ENCODE measurements around the gene CLDN15.
A peak's percentile ranks its signal among the peaks of the same experiment; 100 is the strongest.
"Not testable (repeated sequence)": the region's sequence is repeated elsewhere in the genome, so short reads cannot be mapped to it uniquely, and the experiment has no call there.

Gene CLDN15, protein sequence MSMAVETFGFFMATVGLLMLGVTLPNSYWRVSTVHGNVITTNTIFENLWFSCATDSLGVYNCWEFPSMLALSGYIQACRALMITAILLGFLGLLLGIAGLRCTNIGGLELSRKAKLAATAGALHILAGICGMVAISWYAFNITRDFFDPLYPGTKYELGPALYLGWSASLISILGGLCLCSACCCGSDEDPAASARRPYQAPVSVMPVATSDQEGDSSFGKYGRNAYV

GRCh38 chr7:101237206-101238067 is at the start of gene CLDN15:
TSS of gene CLDN15 (minus strand) at chr7:101237802. CDS start at chr7:101237581, 221 bp downstream.
- DNase-seq, result peak; percentile 73

GRCh38 chr7:101287032-101287431 is 49.4 kb upstream of the CLDN15 start:
- no peak for DNase-seq

DNA sequence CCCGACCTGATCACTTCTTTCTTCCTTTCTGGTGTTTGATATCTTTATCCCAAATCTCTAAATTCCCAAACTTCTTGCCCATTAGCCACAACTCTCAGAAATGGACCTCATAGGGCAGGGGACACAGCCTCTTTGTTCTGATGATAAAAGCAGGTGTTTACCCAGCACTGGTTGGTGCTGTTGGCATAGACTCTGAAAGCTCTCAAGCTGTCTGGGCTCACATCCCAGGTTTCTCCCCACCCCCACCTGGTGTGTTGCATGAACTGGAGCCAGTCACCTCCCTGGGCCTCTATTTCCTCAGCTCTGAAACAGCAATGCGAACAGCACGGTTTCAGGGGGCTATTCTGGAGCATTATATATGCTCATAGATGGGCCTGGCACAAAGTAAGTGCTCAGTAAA is 48.3 kb upstream of the CLDN15 start:
- DNase-seq, result not testable (repeated sequence)

GRCh38 chr7:101285171-101285570 is 47.6 kb upstream of the CLDN15 start:
- DNase-seq, result no peak

DNA sequence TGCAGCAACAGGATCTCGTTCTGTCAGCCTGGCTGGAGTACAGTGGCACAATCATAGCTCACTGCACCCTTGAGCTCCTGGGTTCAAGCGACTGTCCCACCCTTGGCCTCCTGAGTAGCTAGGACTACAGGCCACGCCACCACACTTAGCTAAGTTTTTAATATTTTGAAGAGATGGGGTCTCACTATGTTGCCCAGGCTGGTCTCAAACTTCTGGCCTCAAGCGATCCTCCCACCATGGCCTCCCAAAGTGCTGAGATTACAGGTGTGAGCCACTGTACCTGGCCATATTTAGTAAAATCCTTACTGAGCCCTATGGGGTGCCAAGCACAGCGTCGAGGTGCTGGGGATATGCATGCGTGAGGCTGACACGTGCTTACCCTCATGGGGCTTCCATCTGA is 43.3 kb upstream of the CLDN15 start:
- not testable (repeated sequence) for DNase-seq

GRCh38 chr7:101278461-101279292 is 41.1 kb upstream of the CLDN15 start:
- no peak for DNase-seq

- no peak for DNase-seq
Measured at GRCh38 chr7:101277155-101277554, 39.6 kb upstream of the CLDN15 start.

DNA sequence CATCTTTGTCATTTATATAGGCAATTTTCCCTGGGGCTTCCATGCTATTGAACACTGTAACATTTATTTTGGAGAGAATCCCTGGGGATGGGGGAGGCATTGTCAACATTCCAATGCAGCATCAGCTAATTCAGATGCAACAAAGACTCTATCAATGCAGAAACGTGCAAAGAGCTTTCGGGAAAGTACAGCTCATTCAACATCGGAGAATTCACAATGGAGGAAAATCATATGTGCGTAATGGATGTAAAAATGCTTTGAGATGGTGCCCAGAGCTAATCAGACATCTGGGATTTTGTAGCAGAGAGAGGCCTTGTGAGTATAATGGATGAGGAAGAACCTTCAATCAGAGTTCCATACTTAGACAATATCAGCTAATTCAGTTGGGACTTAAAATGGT is 35.6 kb upstream of the CLDN15 start:
- DNase-seq, result no peak

DNA sequence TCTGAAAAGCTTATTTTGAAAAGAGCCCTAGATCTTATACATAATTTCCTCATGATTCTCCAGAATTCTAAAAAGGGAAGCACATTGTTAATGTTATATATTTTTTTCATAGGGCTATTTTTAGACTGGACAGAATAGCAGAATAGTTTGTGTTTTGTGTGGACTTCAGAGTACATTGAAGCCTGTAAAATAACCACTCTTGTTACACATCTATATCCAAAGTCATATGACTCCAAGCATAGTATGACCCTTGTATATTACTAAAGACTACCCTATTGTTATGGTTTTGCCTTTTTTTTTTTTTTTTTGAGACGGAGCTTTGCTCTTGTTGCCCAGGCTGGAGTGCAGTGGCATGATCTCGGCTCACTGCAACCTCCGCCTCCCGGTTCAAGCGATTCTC is 33.4 kb upstream of the CLDN15 start:
- no peak for DNase-seq

DNA sequence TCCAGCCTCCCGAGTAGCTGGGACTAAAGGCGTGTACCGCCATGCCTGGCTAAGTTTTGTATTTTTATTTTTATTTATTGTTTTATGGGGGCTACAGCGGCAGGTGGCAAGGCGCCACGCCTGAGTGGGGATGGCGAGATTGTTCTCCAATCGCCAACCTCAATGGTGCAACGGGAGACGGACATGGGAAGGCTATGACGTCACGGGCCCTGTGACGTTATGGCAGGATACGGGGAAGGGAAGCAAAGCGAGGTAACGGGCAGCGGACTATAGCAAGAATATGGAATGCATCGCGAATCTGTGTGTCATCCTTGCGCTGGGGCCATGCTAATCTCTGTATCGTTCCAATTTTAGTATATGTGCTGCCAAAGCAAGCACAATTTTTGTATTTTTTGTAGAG is 32.1 kb upstream of the CLDN15 start:
- no peak for DNase-seq

DNA sequence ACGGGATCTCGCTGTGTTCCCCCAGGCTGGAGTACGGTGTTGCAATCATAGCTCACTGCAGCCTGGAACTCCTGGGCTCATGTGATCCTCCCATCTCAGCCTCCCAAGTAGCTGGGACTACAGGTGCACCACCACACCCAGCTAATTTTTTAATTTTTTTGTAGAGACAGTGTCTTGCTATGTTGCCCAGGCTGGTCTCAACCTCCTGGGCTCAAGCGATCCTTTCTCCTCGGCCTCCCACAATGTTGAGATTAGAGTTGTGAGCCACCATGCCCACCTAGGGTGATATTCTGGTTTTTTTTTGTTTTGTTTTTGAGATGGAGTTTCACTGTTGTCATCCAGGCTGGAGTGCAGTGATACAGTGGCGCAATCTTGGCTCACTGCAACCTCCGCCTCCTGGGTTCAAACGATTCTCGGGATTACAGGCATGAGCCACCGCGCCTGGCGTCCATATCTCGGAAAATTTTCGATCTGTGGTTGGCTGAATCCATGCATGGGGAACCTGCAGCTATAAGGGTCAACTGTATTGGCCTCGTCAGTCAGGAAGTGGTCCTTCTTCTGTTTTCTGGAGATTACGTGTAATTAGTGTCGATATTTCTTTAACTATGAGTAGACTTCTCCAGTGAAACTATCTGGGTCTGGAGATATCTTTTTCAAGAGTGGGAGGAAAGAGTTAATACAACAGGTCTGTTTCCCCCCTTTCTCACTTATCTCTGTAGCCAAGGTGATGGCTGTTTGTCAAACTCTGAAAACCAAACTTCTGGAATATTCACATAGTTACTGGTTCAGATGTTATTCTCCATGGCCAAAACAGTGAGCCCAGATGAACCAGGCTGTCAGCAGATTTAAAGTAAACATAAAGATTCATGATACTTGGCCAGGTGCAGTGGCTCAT is 28.3 kb upstream of the CLDN15 start:
- DNase-seq, result no peak

- not testable (repeated sequence) for DNase-seq
Measured at GRCh38 chr7:101264102-101264706, 26.6 kb upstream of the CLDN15 start.

DNA sequence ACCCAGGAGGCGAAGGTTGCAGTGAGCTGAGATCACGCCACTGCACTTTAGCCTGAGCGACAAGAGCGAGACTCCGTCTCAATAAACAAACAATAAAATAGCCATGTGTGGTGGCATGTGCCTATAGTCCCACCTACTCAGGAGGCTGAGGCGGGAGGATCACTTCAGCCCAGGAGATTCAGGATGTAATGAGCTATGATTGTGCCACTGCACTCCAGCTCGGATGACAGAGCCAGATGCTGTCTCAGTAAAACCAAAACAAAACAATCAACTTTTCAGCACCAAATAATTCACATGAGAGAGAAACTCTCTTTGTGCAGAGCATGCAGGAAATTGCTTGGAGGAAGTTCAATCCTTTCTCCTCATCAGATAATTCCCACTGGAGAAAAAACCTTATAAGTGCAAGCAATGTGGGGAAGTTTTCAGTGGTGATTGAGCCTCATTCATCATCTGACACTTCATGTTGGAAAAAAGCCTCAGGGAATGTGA is 20.7 kb upstream of the CLDN15 start:
- DNase-seq, result peak; percentile 62

DNA sequence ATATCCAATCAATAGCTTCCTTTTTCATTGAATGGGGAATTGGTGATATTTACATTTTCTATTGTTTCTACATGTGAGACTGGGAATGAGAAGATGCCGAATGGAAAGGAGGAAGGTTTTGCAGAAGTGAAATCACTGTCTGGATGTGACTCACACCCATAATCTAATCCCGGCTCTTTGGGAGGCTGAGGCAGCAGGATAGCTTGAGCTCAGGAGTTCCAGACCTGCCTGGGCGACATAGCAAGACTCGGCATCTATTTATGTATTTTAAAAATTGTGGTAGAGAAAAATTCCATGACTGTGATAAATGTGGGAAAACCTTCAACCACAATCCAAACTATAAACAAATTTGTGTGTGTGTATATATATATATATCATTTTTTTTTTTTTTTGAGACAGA is 18.2 kb upstream of the CLDN15 start:
- DNase-seq, result no peak

DNA sequence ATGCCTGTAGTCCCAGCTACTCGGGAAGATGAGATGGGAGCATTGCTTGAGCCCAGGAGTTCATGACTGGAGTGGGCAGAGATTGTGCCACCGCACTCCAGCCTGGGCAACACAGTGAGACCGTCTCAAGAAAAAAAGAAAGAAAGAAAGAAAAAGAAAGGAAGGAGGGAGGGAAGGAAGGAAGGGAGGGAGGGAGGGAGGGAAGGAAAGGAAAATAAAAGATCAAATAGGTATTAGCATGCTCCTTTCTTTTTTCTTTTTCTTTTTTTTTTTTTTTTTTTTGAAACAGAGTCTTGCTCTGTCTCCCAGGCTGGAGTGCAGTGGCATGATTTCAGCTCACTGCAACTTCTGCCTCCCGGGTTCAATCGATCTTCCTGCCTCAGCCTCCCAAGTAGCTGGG is 15.6 kb upstream of the CLDN15 start:
- DNase-seq, result not testable (repeated sequence)

GRCh38 chr7:101251871-101252659 is 14.5 kb upstream of the CLDN15 start:
- DNase-seq, result peak; percentile 98

- no peak for DNase-seq
Measured at GRCh38 chr7:101250324-101250723, 12.7 kb upstream of the CLDN15 start.

DNA sequence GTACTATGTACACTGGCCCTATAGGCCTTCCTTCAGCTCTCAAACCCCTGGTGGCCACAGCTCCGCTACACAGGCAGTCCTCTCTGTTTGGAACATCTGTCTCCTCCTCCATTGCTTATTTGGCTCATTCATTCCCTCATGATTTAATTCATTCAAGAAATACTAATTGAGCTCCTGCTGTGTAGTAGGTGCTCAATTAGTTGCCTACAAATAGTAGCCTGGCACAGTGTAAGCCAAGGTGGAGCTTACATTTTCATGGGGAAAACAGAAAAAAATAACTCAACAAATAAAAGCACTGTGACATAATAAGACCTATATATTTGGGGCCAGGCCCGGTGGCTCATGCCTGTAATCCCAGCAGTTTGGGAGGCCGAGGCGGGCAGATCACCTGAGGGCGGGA is 10.7 kb upstream of the CLDN15 start:
- no peak for DNase-seq

- no peak for DNase-seq
Measured at GRCh38 chr7:101245147-101245668, 7.6 kb upstream of the CLDN15 start.

- peak; percentile 84 for DNase-seq
Measured at GRCh38 chr7:101244375-101245146, 7.0 kb upstream of the CLDN15 start, which contains the start of gene FIS1. TSS of gene FIS1 (minus strand) at chr7:101245081. CDS start at chr7:101245004, 77 bp downstream.

Data from fibroblast of skin of right quadriceps (primary cell).